GM18907 (cell line): ENCODE results near the gene RASGRP2.

ENCODE experiments used
- ATAC-seq: cut with Tn5 transposase; IDR thresholded peaks from one replicate; pipeline ENCODE4 v1.9.1; 2021; ENCODE audit warnings: mild to moderate bottlenecking, moderate library complexity; ENCODE audit not compliant: unreplicated experiment

RASGRP2 gene

GRCh38 chr11:64720640-64721358, 23.1 kb downstream of the RASGRP2 start:
- ATAC-seq: no peak

GRCh38 chr11:64720167-64720566, 23.8 kb downstream of the RASGRP2 start:
- ATAC-seq: no peak

- no peak for ATAC-seq
These were observed 24.5 kb downstream of the RASGRP2 start for GRCh38 chr11:64719406-64719805.

- ATAC-seq: no peak
These were observed 25.2 kb downstream of the RASGRP2 start for GRCh38 chr11:64718780-64719124.

GRCh38 chr11:64718084-64718779, 25.7 kb downstream of the RASGRP2 start:
- ATAC-seq: no peak

GRCh38 chr11:64717268-64717578, 26.7 kb downstream of the RASGRP2 start:
- no peak for ATAC-seq

- no peak for ATAC-seq
These were observed 27.3 kb downstream of the RASGRP2 start for GRCh38 chr11:64716473-64717267.

GRCh38 chr11:64715756-64716472, 28.0 kb downstream of the RASGRP2 start:
- no peak for ATAC-seq

- ATAC-seq: no peak
These were observed 28.8 kb downstream of the RASGRP2 start for GRCh38 chr11:64715110-64715509.

- no peak for ATAC-seq
These were observed 29.3 kb downstream of the RASGRP2 start for GRCh38 chr11:64714666-64715065.

GRCh38 chr11:64713781-64714363, 30.1 kb downstream of the RASGRP2 start:
- ATAC-seq: no peak

- ATAC-seq: no peak
These were observed 30.8 kb downstream of the RASGRP2 start for GRCh38 chr11:64713016-64713707.

- ATAC-seq: no peak
These were observed 31.4 kb downstream of the RASGRP2 start for GRCh38 chr11:64712430-64713015.

- ATAC-seq: no peak
These were observed 32.0 kb downstream of the RASGRP2 start for GRCh38 chr11:64711956-64712362.

- no peak for ATAC-seq
These were observed 32.6 kb downstream of the RASGRP2 start for GRCh38 chr11:64711138-64711955.

- no peak for ATAC-seq
These were observed 33.4 kb downstream of the RASGRP2 start for GRCh38 chr11:64710418-64711137.

- ATAC-seq: no peak
These were observed 38.4 kb downstream of the RASGRP2 start for GRCh38 chr11:64705501-64705900.

GRCh38 chr11:64703048-64703447, 40.9 kb downstream of the RASGRP2 start:
- ATAC-seq: no peak
